ENCODE results near the gene UNC13B. TPM values are rescaled to one million over a fixed set of nuclear protein-coding genes. Genes with fewer than 3 reads are reported as not detected.
"Not testable (repeated sequence)": the region's sequence is repeated elsewhere in the genome, so short reads cannot be mapped to it uniquely, and the experiment has no call there.

The UNC13B gene
- polyA plus RNA-seq, 1 experiment: 13.2 TPM

- Histone ChIP-seq H3K27me3 (ENCODE audit: control insufficient read depth, insufficient read depth, low read length) (no peaks in the 10 kb centered on the region), H3K4me3 (ENCODE audit: low read depth, low read length) (no peak overlapping the region), H3K36me3 (ENCODE audit: control insufficient read depth, insufficient read depth, low read length) (no peaks in the 10 kb centered on the region; the same call in 1 of the 2 replicates)
- ChIA-PET CTCF (interaction anchor here (1.8 kb wide), 1 partner anchor 22 kb away, joined by 4 read pairs; no protein-coding TSS in a partner anchor), POLR2A (no interaction called here)
- no peak for DNase-seq (ENCODE audit: low read depth)
- TF ChIP-seq CTCF (IDR thresholded peaks at IDR 0.05; ENCODE audit: insufficient read depth, low read depth, low read length): no peak
Observed at GRCh38 chr9:35236692-35237091, 74.9 kb downstream of the UNC13B start.

GRCh38 chr9:35237311-35237710 is 75.5 kb downstream of the UNC13B start:
- Histone ChIP-seq H3K4me3 (ENCODE audit: low read depth, low read length) (no peak overlapping the region), H3K36me3 (ENCODE audit: control insufficient read depth, insufficient read depth, low read length) (no peaks in the 10 kb centered on the region; the same call in 1 of the 2 replicates), H3K27me3 (ENCODE audit: control insufficient read depth, insufficient read depth, low read length) (no peaks in the 10 kb centered on the region)
- no peak for DNase-seq (ENCODE audit: low read depth)
- no peak for TF ChIP-seq CTCF (IDR thresholded peaks at IDR 0.05; ENCODE audit: insufficient read depth, low read depth, low read length)
- POLR2A ChIA-PET: no interaction called here
- CTCF ChIA-PET: interaction anchor here (1.8 kb wide), 1 partner anchor 22 kb away, joined by 4 read pairs; no protein-coding TSS in a partner anchor

DNA sequence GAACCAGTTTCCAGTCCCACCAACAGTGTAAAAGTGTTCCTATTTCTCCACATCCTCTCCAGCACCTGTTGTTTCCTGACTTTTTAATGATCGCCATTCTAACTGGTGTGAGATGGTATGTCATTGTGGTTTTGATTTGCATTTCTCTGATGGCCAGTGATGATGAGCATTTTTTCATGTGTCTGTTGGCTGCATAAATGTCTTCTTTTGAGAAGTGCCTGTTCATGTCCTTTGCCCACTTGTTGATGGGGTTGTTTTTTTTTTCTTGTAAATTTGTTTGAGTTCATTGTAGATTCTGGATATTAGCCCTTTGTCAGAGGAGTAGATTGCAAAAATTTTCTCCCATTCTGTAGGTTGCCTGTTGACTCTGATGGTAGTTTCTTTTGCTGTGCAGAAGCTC is 84.1 kb downstream of the UNC13B start:
- DNase-seq (ENCODE audit: low read depth); H3K27me3 ChIP-seq (ENCODE audit: control insufficient read depth, insufficient read depth, low read length); H3K4me3 ChIP-seq (ENCODE audit: low read depth, low read length); POLR2A ChIA-PET; CTCF ChIA-PET; H3K36me3 ChIP-seq (ENCODE audit: control insufficient read depth, insufficient read depth, low read length): not testable (repeated sequence)

DNA sequence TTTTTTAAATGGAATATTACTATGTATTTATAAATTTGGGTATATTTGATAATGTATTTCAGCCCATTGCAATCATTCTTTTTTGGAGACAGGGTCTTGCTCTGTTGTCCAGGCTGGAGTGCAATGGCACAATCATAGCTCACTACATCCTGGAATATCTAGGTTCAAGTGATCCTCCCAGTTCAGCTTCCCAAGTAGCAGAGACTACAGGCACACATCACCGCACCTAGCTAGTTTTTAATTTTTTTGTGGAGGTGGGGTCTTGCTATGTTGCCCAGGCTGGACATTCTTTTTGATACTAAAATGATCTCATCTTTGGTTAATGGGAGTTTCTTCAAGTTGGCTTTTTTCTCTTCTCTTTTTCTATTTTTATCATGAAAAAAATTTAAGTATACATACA is 91.3 kb downstream of the UNC13B start:
- TF ChIP-seq CTCF (IDR thresholded peaks at IDR 0.05; ENCODE audit: insufficient read depth, low read depth, low read length): no peak
- no peaks in the 10 kb centered on the region for H3K36me3 ChIP-seq (ENCODE audit: control insufficient read depth, insufficient read depth, low read length)
- H3K4me3 ChIP-seq (ENCODE audit: low read depth, low read length): no peak overlapping the region
- ChIA-PET POLR2A (no interaction called here), CTCF (interaction anchor here (1.2 kb wide), 1 partner anchor 136 kb away, joined by 3 read pairs; no protein-coding TSS in a partner anchor)
- no peak for DNase-seq (ENCODE audit: low read depth)
- H3K27me3 ChIP-seq (ENCODE audit: control insufficient read depth, insufficient read depth, low read length): no peaks in the 10 kb centered on the region

- CTCF ChIA-PET: no interaction called here
- H3K36me3 ChIP-seq (ENCODE audit: control insufficient read depth, insufficient read depth, low read length): no peaks in the 10 kb centered on the region
- DNase-seq (ENCODE audit: low read depth): no peak
- TF ChIP-seq CTCF (IDR thresholded peaks at IDR 0.05; ENCODE audit: insufficient read depth, low read depth, low read length): no peak
- POLR2A ChIA-PET: no interaction called here
- H3K27me3 ChIP-seq (ENCODE audit: control insufficient read depth, insufficient read depth, low read length): no peaks in the 10 kb centered on the region
- no peak overlapping the region for H3K4me3 ChIP-seq (ENCODE audit: low read depth, low read length)
Observed at GRCh38 chr9:35254237-35254636, 92.4 kb downstream of the UNC13B start.

All from BJ (cell line).